ENCODE measurements around the gene WDR90.

Gene WDR90

GRCh38 chr16:693364-693763, 44.2 kb downstream of the WDR90 start:
- no peak for DNase-seq

GRCh38 chr16:693766-694165, 44.6 kb downstream of the WDR90 start:
- no peak for DNase-seq

- no peak for DNase-seq
Observed at GRCh38 chr16:694187-694862, 45.2 kb downstream of the WDR90 start.

GRCh38 chr16:694863-695354, 45.7 kb downstream of the WDR90 start:
- DNase-seq, result no peak

GRCh38 chr16:695355-696089, 46.4 kb downstream of the WDR90 start:
- DNase-seq, result peak; percentile 47

GRCh38 chr16:698911-699671, 49.9 kb downstream of the WDR90 start:
- DNase-seq, result no peak

GRCh38 chr16:700684-701584, 51.8 kb downstream of the WDR90 start:
- no peak for DNase-seq

- DNase-seq, result no peak
Observed at GRCh38 chr16:702341-702740, 53.2 kb downstream of the WDR90 start.

GRCh38 chr16:703406-703805, 54.2 kb downstream of the WDR90 start:
- DNase-seq, result no peak

- DNase-seq, result no peak
Observed at GRCh38 chr16:704047-704446, 54.9 kb downstream of the WDR90 start.

- DNase-seq, result peak; percentile 35
Observed at GRCh38 chr16:704552-705380, 55.6 kb downstream of the WDR90 start.

- peak; percentile 84 for DNase-seq
Observed at GRCh38 chr16:705431-706188, 56.4 kb downstream of the WDR90 start, which contains the start of gene FBXL16. Gene FBXL16, minus strand, starts transcription at chr16:705801. Its CDS starts 8,396 bp downstream, at chr16:697405.

GRCh38 chr16:706189-707061, 57.3 kb downstream of the WDR90 start:
- peak; percentile 40 for DNase-seq

GRCh38 chr16:707062-707538, 57.9 kb downstream of the WDR90 start:
- no peak for DNase-seq

GRCh38 chr16:708019-708418, 58.9 kb downstream of the WDR90 start:
- no peak for DNase-seq

- no peak for DNase-seq
Observed at GRCh38 chr16:708959-709358, 59.8 kb downstream of the WDR90 start.

- DNase-seq, result peak; percentile 87
Observed at GRCh38 chr16:709566-710499, 60.7 kb downstream of the WDR90 start.

- peak; percentile 37 for DNase-seq
Observed at GRCh38 chr16:710500-711075, 61.4 kb downstream of the WDR90 start.

Measured in NCI-H82 (cell line).